OCI-LY7 (cell line): ENCODE results near the gene ATP2B3. TPM values are rescaled to one million over a fixed set of nuclear protein-coding genes. Genes with fewer than 3 reads are reported as not detected.
"Not testable (repeated sequence)": the region's sequence is repeated elsewhere in the genome, so short reads cannot be mapped to it uniquely, and the experiment has no call there.

ENCODE experiments used
- BruUV-seq: library from RNA; stranded (reverse); fragments of 400-500 nt; replicated peaks from 2 replicates; lab custom pipeline; 2021; lab: Mats Ljungman, UMichigan
- CTCF ChIA-PET: fragments of 300-600 bp; sonication (Branson Sonifier 250); formaldehyde crosslinking; loops from one replicate; lab custom pipeline; 2022; ENCODE audit warnings: antibody characterized with exemption; ENCODE audit not compliant: unreplicated experiment; lab: Charles Lee
- POLR2A ChIA-PET: fragments of 300-600 bp; sonication (Branson Sonifier 250); formaldehyde crosslinking; loops from one replicate; lab custom pipeline; 2022; ENCODE audit warnings: antibody characterized with exemption; lab: Charles Lee
- DNase-seq: peaks from one replicate; pipeline ENCODE4 v3.0.0-alpha.2; 2015; ENCODE audit warnings: low spot score
- H2AFZ ChIP-seq: fragments of 200-600 bp; sonication (generic), shearing (Covaris generic); 2 replicates; pipeline ENCODE4 v1.6.1; 2014; ENCODE audit warnings: mild to moderate bottlenecking, antibody characterized with exemption, low read length, moderate library complexity
- H3K27ac ChIP-seq: fragments of 200-600 bp; sonication (generic); 2 replicates; pipeline ENCODE4 v1.5.1; 2014; ENCODE audit warnings: mixed run types, low read depth, mild to moderate bottlenecking, moderate library complexity, low read length, inconsistent platforms; ENCODE audit not compliant: poor library complexity, severe bottlenecking
- H3K36me3 ChIP-seq: fragments of 200-600 bp; sonication (generic); 2 replicates; pipeline ENCODE4 v1.6.1; 2014; ENCODE audit warnings: mild to moderate bottlenecking, antibody characterized with exemption, low read length, moderate library complexity, mixed read lengths; ENCODE audit not compliant: insufficient read depth
- H3K4me1 ChIP-seq: fragments of 200-600 bp; sonication (generic); 2 replicates; pipeline ENCODE4 v1.5.1; 2014; ENCODE audit warnings: mild to moderate bottlenecking, low read length; ENCODE audit not compliant: insufficient read depth, poor library complexity, severe bottlenecking
- H3K4me2 ChIP-seq: fragments of 200-600 bp; sonication (generic); 2 replicates; pipeline ENCODE4 v1.6.1; 2014; ENCODE audit warnings: mild to moderate bottlenecking, low read length
- H3K4me3 ChIP-seq: fragments of 200-600 bp; sonication (generic); 2 replicates; pipeline ENCODE4 v1.5.1; 2014; ENCODE audit warnings: mild to moderate bottlenecking, low read depth, low read length; ENCODE audit not compliant: poor library complexity, severe bottlenecking
- H3K79me2 ChIP-seq: fragments of 200-600 bp; sonication (generic); 2 replicates; pipeline ENCODE4 v1.6.1; 2016; ENCODE audit warnings: low read depth, mild to moderate bottlenecking, low read length, moderate library complexity, mixed read lengths; ENCODE audit not compliant: insufficient read depth
- H3K9me2 ChIP-seq: fragments of 200-600 bp; sonication (generic); 2 replicates; pipeline ENCODE4 v1.6.1; 2016; ENCODE audit warnings: mild to moderate bottlenecking, low read length, mixed read lengths; ENCODE audit not compliant: insufficient read depth
- H3K9me3 ChIP-seq: fragments of 200-600 bp; sonication (generic); 2 replicates; pipeline ENCODE4 v1.6.1; 2014; ENCODE audit warnings: mild to moderate bottlenecking, mixed run types, low read length, mixed read lengths
- H4K20me1 ChIP-seq: fragments of 200-600 bp; sonication (generic); 2 replicates; pipeline ENCODE4 v1.6.1; 2014; ENCODE audit warnings: mild to moderate bottlenecking, antibody characterized with exemption, low read length, moderate library complexity, mixed read lengths; ENCODE audit not compliant: insufficient read depth
- EZH2phosphoT487 ChIP-seq: fragments of 200-600 bp; sonication (generic); IDR thresholded peaks from 2 replicates; pipeline ENCODE4 v1.6.1; 2018; ENCODE audit warnings: low read depth, borderline replicate concordance, mild to moderate bottlenecking, mixed run types, antibody characterized with exemption, low read length, moderate library complexity, mixed read lengths
- intact Hi-C: fragments of 100-400 bp; cut with micrococcal nuclease; formaldehyde crosslinking; loops from one replicate; pipeline ENCODE4 v1.10.0; 2022; ENCODE audit not compliant: unreplicated experiment
- total RNA-seq, 2 experiments: library from RNA; depleted of rRNA in 1 of 2; stranded (reverse); fragments of >200 nt in 1 of 2; shearing (Covaris generic) in 1 of 2; gene quantifications; 2 replicates each; pipeline ENCODE4 v1.2.3, GENCODE V29; 2014 to 2022
- TF ChIP-seq, protein P1 (sequence below): fragments of 200-600 bp; sonication (generic); conservative IDR thresholded peaks from 2 replicates; pipeline ENCODE4 v1.5.1; 2014; ENCODE audit warnings: mild to moderate bottlenecking, antibody characterized with exemption, low read length, moderate library complexity, mixed read lengths

The ATP2B3 gene
- total RNA-seq, 2 experiments from 2014 or later = not detected

DNA sequence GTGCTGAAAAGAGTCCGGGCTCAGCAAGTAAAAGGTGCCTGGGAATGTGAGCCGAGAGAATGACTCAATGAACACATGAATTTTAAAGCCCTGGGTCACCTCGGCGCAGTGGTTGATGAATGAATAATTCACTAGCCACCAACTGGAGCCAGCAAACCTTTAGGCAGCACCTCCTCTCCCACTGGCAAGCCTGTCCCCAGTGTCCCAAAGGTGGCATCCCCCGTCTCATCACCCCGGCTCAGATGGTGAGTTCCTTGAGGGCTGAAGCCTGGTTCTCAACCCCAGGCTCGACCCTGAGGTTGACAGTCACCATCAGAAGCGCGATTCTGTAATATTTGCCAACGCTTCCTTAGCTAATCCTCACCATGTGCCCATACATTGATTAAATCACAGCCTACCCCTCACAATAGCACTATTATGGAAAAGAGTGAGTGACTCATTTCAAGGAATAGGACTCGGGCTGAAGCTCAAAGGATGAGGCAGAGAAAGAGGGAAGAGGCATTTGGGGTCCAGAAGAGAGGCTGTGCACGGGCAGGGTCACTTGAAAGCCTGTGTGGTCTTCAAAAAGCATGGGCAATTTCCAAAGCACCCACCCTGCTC lies 84.2 kb downstream of the ATP2B3 start:
- CTCF ChIA-PET = no interaction called here
- Histone ChIP-seq H3K79me2 (peaks cover 10% of the 10 kb centered on the region; the same call in 1 of the 2 replicates), H2AFZ (no peak overlapping the region), H3K27ac (no peak overlapping the region), H3K4me2 (no peak overlapping the region), H3K4me3 (no peak overlapping the region), H3K36me3 (no peaks in the 10 kb centered on the region), H3K9me2 (no peaks in the 10 kb centered on the region), H3K9me3 (no peaks in the 10 kb centered on the region), H4K20me1 (no peaks in the 10 kb centered on the region), H3K4me1 (peaks cover 20% of the 10 kb centered on the region)
- no peak for DNase-seq
- TF ChIP-seq, protein P1, sequence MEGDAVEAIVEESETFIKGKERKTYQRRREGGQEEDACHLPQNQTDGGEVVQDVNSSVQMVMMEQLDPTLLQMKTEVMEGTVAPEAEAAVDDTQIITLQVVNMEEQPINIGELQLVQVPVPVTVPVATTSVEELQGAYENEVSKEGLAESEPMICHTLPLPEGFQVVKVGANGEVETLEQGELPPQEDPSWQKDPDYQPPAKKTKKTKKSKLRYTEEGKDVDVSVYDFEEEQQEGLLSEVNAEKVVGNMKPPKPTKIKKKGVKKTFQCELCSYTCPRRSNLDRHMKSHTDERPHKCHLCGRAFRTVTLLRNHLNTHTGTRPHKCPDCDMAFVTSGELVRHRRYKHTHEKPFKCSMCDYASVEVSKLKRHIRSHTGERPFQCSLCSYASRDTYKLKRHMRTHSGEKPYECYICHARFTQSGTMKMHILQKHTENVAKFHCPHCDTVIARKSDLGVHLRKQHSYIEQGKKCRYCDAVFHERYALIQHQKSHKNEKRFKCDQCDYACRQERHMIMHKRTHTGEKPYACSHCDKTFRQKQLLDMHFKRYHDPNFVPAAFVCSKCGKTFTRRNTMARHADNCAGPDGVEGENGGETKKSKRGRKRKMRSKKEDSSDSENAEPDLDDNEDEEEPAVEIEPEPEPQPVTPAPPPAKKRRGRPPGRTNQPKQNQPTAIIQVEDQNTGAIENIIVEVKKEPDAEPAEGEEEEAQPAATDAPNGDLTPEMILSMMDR = no peak
- no peak for TF ChIP-seq EZH2phosphoT487
- POLR2A ChIA-PET = no interaction called here
- no TSS peak for BruUV-seq
- intact Hi-C loops = loop anchor here (2.0 kb wide), 1 partner anchor 47 kb away; no protein-coding TSS in a partner anchor

DNA sequence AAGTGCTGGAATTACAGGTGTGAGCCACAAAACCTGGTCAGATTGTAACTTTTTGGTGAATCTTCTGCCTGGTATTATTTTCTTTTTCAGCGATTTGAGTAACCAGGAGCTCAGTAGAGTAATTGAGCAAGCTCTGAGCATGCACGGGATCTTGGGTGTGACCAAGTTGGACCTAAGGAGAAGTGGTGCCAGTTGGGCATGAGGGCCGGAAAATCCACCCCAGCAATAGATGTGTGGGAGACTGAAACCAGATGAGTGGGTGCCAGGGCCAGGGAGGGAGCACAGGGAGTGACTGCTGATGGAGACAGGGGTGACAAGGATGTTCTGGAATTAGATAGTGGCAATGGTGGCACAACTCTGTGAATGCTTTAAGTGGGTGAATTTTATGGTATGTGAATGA lies 85.2 kb downstream of the ATP2B3 start:
- Histone ChIP-seq H3K4me1 (peaks cover 10% of the 10 kb centered on the region), H3K9me3 (no peaks in the 10 kb centered on the region), H3K27ac (no peak overlapping the region), H3K4me3 (no peak overlapping the region), H3K79me2 (peaks cover 6% of the 10 kb centered on the region; the same call in 1 of the 2 replicates), H2AFZ (no peak overlapping the region), H3K36me3 (no peaks in the 10 kb centered on the region), H4K20me1 (no peaks in the 10 kb centered on the region), H3K9me2 (no peaks in the 10 kb centered on the region), H3K4me2 (no peak overlapping the region)
- ChIA-PET POLR2A (no interaction called here), CTCF (no interaction called here)
- intact Hi-C loops = no loop called here
- no peak for DNase-seq
- TF ChIP-seq, protein P1 = no peak
- TF ChIP-seq EZH2phosphoT487 = no peak
- BruUV-seq = no TSS peak

- intact Hi-C loops = no loop called here
- Histone ChIP-seq H3K4me2 (no peak overlapping the region), H3K79me2 (no peaks in the 10 kb centered on the region; the same call in 1 of the 2 replicates), H3K9me2 (no peaks in the 10 kb centered on the region), H3K4me3 (no peak overlapping the region), H3K27ac (no peak overlapping the region), H4K20me1 (no peaks in the 10 kb centered on the region), H3K4me1 (peaks cover 7% of the 10 kb centered on the region), H3K36me3 (no peaks in the 10 kb centered on the region), H3K9me3 (no peaks in the 10 kb centered on the region), H2AFZ (no peak overlapping the region)
- CTCF ChIA-PET = no interaction called here
- DNase-seq = no peak
- TF ChIP-seq EZH2phosphoT487 = no peak
- TF ChIP-seq, protein P1 = no peak
- no TSS peak for BruUV-seq
- POLR2A ChIA-PET = no interaction called here
These were observed 85.8 kb downstream of the ATP2B3 start for GRCh38 chrX:153603131-153603656.

DNA sequence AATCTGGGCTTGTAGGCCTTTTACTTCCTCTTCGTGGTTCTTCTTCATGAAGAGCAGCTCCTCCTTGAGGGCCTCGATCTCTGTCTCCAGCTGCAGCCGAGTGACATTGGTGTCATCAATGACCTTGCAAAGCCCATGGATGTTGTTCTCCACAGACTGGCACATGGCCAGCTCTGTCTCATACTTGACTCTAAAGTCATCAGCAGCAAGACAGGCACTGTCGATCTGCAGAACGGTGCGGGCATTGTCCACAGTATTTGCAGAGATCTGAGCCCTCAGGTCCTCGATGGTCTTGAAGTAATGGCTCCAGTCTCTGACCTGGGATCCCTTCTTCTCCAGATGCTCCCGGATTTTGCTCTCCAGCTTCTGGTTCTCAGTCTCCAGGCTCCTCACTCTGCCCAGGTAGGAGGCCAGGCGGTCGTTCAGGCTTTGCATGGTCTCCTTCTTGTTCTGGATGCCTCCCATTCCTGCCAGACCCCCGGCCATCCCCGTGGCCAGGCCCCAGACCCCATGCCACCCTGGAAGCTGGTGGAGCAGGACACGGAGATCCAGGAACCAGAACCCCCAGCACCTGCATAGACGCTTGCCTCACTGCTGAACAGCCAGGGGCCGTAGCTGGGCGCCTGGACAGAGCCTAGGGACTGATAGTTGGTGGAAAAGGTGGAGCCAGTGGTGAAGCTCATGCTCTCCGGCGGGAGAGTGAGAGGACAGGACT lies 87.4 kb downstream of the ATP2B3 start:
- H3K27ac ChIP-seq, BruUV-seq, H2AFZ ChIP-seq, H3K36me3 ChIP-seq, H3K4me2 ChIP-seq, H3K9me3 ChIP-seq, H3K4me1 ChIP-seq, CTCF ChIA-PET, DNase-seq, H3K9me2 ChIP-seq, H4K20me1 ChIP-seq, H3K79me2 ChIP-seq, POLR2A ChIA-PET, intact Hi-C loops, H3K4me3 ChIP-seq: not testable (repeated sequence)
